Measurements from ENCODE around the gene OR5B12. TPM values are rescaled to one million over a fixed set of nuclear protein-coding genes. Genes with fewer than 3 reads are reported as not detected.

The OR5B12 gene
- not detected for total RNA-seq (2021; ENCODE audit: unreplicated experiment)
- polyA plus RNA-seq (2012; ENCODE audit: insufficient read length) = not detected
- Bru-seq, nascent RNA = not detected
- BruChase-seq, experiment 1, labeled RNA remaining after a 2-hour chase = percentile 14 among the genes with signal in this experiment
- percentile 10 among the genes with signal in this experiment for BruChase-seq, experiment 2, labeled RNA remaining after a 6-hour chase
- long read RNA-seq = 0 reads

GRCh38 chr11:58442136-58442535 is at the start of gene OR5B12:
TSS of gene OR5B12 (minus strand) at chr11:58442236. CDS start at chr11:58440151, 2,085 bp downstream.
- Histone ChIP-seq H3K4me1 (ENCODE audit: control insufficient read depth, insufficient read depth, low read length) (no peaks in the 10 kb centered on the region), H3K9me3 (ENCODE audit: control insufficient read depth, insufficient read depth, low read depth, low read length) (no peaks in the 10 kb centered on the region), H3K4me3 (ENCODE audit: low read depth in 2 of 2, low read length in 2 of 2) (no peak within 1 kb of the TSS), H3K27ac (ENCODE audit: low read length) (no peak within 1 kb of the TSS), H3K36me3 (ENCODE audit: control insufficient read depth, insufficient read depth, low read length) (no peaks in the 10 kb centered on the region), H3K27me3 (ENCODE audit: control insufficient read depth, insufficient read depth, low read length) (no peaks in the 10 kb centered on the region)
- no peak for ATAC-seq
- POLR2A ChIA-PET = no interaction called here
- DNase-seq (ENCODE audit: low read depth, low spot score) = no peak
- intact Hi-C loops (cut with micrococcal nuclease; ENCODE audit: unreplicated experiment) = no loop called here
- in situ Hi-C loops (cut with HindIII; ENCODE audit: low pct_unique_long_range_greater_than_20kb, low sequenced_read_pairs) = no loop called here
- no peak for TF ChIP-seq POLR2AphosphoS5 (IDR thresholded peaks at IDR 0.05; ENCODE audit: low read depth, low read length)
- TF ChIP-seq TCF7L2 (IDR thresholded peaks at IDR 0.05; ENCODE audit: low read depth, low read length) = no peak
- TF ChIP-seq REST (IDR thresholded peaks at IDR 0.05; ENCODE audit: insufficient read depth in 1 of 2, low read depth in 2 of 2, low read length in 1 of 2) = no peak
- TF ChIP-seq CTCF (IDR thresholded peaks at IDR 0.05) = no peak
- CTCF ChIA-PET = no interaction called here
- no TSS peak for BruUV-seq (replicated peaks)

GRCh38 chr11:58490827-58491226 is 48.8 kb upstream of the OR5B12 start:
- in situ Hi-C loops (cut with HindIII; ENCODE audit: low pct_unique_long_range_greater_than_20kb, low sequenced_read_pairs) (no loop called here), intact Hi-C loops (cut with micrococcal nuclease; ENCODE audit: unreplicated experiment) (no loop called here)
- CTCF ChIA-PET = no interaction called here
- Histone ChIP-seq H3K9me3 (ENCODE audit: control insufficient read depth, insufficient read depth, low read depth, low read length) (no peaks in the 10 kb centered on the region), H3K4me3 (ENCODE audit: low read depth in 2 of 2, low read length in 2 of 2) (no peak overlapping the region), H3K27ac (ENCODE audit: low read length) (no peak overlapping the region), H3K36me3 (ENCODE audit: control insufficient read depth, insufficient read depth, low read length) (no peaks in the 10 kb centered on the region), H3K27me3 (ENCODE audit: control insufficient read depth, insufficient read depth, low read length) (peaks cover 2% of the 10 kb centered on the region; the same call in 1 of the 2 replicates), H3K4me1 (ENCODE audit: control insufficient read depth, insufficient read depth, low read length) (no peaks in the 10 kb centered on the region)
- POLR2A ChIA-PET = no interaction called here
- TF ChIP-seq TCF7L2 (IDR thresholded peaks at IDR 0.05; ENCODE audit: low read depth, low read length) (no peak), SIN3A (IDR thresholded peaks at IDR 0.05; ENCODE audit: borderline replicate concordance, insufficient read depth, low read depth, low read length) (no peak), REST (IDR thresholded peaks at IDR 0.05; ENCODE audit: insufficient read depth in 1 of 2, low read depth in 2 of 2, low read length in 1 of 2) (no peak), POLR2AphosphoS5 (IDR thresholded peaks at IDR 0.05; ENCODE audit: low read depth, low read length) (no peak), CTCF (IDR thresholded peaks at IDR 0.05) (no peak)
- DNase-seq (ENCODE audit: low read depth, low spot score) (no peak), ATAC-seq (no peak)
- BruUV-seq (replicated peaks) = no TSS peak

All from Panc1 (cell line).